Dedifferentiated amniotic fluid mesenchymal stem cell (primary cell): ENCODE data around the gene COPG1.
"Not testable (repeated sequence)": the region's sequence is repeated elsewhere in the genome, so short reads cannot be mapped to it uniquely, and the experiment has no call there.

Experiments
- DNase-seq: peaks from one replicate; pipeline ENCODE4 v3.0.0-alpha.2; 2016; ENCODE audit errors: extremely low spot score

COPG1 gene

DNA sequence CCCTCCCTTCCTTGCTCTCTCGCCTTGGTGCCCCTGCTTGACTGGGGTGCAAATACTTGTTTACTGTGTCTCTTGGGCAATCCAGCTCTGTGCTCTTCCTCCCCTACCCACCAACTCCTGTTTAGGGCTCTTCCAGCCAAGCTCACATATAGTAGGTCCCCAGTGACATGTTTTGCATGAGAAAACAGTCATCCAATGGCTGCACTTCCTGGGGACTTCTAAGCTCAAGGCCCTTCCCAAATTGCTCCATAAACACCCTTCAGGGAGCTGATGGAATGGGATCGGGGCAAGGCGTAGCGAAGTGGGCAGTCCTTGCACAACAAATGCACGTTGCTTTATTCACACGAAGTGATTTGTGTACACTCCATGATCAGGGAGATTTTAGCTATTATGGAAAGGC, 9.4 kb upstream of the COPG1 start:
- no peak for DNase-seq

GRCh38 chr3:129240436-129240835, 9.0 kb upstream of the COPG1 start:
- DNase-seq: no peak

GRCh38 chr3:129245141-129245540, 4.3 kb upstream of the COPG1 start:
- no peak for DNase-seq

DNA sequence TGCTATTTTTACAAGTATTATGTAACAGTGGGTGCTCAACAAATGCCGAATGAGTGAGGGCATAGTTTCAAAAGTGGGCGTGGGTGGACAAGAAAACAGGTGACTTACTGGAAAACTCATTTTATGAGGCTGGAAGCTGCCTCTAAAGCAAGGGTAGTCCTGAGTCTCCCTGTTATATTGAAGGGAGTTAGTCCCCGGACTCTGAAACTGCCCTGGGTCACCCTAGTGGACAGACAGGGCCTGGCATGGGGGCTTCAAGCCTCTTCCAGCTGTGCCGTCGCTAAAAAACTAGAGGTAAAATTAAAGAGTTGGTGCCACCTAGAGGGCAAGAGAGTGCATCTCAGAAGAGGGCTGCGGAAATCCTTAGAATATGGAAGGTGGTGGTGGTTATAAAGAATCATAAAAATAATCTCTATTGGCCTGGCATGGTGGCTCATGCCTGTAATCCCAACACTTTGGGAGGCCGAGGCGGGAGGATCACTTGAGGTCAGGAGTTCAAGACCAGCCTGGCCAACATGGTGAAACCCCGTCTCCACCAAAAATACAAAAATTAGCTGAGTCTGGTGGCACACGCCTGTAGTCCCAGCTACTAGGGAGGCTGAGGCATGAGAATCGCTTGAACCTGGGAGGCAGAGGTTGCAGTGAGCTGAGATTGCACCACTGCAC, 3.6 kb upstream of the COPG1 start:
- peak; percentile 94 for DNase-seq

- DNase-seq: no peak
These were observed 2.8 kb upstream of the COPG1 start for GRCh38 chr3:129246636-129247035.

GRCh38 chr3:129248286-129248979, 973 bp upstream of the COPG1 start:
- no peak for DNase-seq

DNA sequence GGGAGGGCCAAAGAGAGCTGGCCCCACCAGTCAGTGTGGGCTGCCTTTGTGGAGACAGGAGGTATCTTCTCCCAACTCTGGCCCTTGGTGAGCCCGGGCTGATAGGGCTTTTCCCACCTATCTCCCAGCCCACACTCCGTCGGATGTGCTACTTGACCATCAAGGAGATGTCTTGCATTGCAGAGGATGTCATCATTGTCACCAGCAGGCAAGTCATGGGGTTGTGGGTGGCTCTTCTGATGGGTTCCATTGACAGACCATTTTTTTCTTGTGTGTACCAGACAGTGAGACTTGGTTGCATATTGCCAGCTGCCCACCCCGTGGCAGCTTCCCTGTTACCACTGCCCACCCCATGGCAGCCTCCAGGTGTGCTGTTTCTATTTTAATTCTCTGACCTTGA, 3.3 kb downstream of the COPG1 start:
- no peak for DNase-seq

DNA sequence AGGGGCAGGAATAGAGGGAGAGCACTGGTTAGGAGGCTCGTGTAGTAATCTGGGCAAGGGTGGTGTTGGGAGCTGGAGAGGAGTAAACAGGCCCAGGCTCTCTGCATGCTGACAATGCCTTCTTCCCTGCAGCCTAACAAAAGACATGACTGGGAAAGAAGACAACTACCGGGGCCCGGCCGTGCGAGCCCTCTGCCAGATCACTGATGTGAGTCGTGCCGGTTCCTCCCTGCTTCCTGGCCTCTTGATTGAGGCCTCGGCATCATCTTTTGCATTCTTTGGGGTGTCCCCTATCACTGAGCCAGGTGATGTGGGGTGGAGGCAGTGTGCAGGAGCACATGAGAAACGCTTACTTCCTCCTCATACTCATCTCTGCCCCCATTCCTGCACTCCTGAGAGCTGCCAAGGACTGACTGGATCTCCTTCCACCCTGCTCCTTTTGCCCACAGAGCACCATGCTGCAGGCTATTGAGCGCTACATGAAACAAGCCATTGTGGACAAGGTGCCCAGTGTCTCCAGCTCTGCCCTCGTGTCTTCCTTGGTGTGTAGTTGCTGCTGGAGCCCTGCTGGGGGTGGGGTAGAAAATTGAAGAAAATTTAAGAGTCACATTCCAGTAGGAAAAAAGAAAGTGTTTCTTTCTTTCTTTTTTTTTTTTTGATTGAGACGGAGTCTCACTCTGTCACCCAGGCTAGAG, 5.3 kb downstream of the COPG1 start:
- no peak for DNase-seq

DNA sequence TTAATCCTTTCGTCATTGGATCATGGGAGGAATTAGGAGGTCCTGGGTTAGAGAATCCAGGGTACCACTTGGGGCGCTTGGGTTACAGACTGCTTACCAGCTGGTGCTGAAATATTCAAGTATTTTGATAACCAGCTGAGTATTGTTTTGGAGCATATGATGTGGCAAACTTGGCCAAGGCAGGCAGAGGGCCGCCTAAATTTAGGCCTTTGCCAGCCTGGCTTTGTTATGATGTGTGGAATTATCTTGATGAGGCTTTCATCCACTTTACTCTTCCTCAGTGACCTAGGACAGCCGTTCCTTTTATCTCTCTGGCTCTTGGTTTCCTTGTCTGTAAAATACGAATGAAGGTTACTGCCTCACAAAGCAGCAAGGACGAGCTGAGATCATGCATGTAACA, 6.9 kb downstream of the COPG1 start:
- DNase-seq: no peak

GRCh38 chr3:129257609-129258008, 8.2 kb downstream of the COPG1 start:
- DNase-seq: no peak

- DNase-seq: no peak
These were observed 10.4 kb downstream of the COPG1 start for GRCh38 chr3:129259612-129260477.

GRCh38 chr3:129260606-129261005, 11.2 kb downstream of the COPG1 start:
- no peak for DNase-seq

- DNase-seq: no peak
These were observed 12.5 kb downstream of the COPG1 start for GRCh38 chr3:129261894-129262293.

GRCh38 chr3:129263161-129263910, 13.9 kb downstream of the COPG1 start:
- DNase-seq: no peak

GRCh38 chr3:129264994-129265393, 15.6 kb downstream of the COPG1 start:
- DNase-seq: not testable (repeated sequence)

- no peak for DNase-seq
These were observed 17.2 kb downstream of the COPG1 start for GRCh38 chr3:129266651-129267050.

DNA sequence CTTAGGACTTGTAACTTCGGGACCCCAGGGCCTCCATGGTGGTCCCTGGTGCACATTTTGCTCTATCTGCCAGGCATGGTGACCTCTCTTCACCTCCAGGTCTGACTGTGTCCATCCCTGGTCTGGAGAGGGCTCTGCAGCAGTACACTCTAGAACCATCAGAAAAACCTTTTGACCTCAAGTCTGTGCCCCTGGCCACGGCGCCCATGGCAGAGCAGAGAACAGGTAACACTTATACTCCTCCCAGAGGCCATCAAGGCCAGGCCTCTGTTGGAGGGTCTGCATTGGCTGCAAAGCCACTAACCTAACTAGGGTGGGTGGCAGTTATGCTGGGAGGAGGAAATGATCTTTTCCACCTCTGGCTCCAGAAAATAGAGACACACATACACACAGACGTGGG, 19.0 kb downstream of the COPG1 start:
- no peak for DNase-seq

DNA sequence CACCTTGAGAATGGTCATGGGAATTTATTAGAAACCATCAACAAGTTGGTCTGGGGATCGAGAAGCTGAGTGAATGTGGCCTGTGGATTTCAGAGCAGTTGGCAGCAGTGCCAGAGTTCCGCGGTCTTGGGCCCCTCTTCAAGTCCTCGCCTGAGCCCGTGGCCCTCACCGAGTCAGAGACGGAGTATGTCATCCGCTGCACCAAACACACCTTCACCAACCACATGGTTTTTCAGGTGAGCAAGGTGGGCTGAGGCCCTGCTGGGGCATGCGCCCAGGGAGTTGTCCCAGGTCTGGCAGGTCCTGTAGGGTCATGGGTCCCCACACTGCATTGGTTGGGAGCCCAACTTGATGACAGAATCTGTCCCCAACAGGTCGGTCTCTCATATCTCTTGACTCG, 22.3 kb downstream of the COPG1 start:
- DNase-seq: no peak

DNA sequence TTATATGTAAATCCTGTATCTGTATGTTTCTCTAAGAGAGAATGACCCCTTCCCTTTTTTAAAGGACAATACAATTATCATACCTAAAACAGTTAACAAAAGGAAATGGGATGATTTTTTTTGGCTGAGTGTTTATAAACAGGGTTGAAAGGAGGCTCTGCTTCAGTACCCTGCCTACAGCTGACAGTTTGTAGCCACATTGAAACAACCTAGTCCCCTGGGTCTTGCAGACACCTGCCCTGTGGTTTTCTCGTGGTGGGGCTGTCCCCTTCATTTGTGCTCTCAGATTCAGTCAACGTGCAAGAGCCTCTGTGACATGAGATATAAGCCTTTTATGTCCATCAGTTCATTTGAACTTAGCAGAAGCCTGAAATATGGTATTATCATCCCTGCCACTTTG, 27.0 kb downstream of the COPG1 start:
- no peak for DNase-seq

- DNase-seq: no peak
These were observed 28.4 kb downstream of the COPG1 start for GRCh38 chr3:129277829-129278271.

GRCh38 chr3:129278439-129278965, 29.1 kb downstream of the COPG1 start, which contains the start of gene HMCES:
Gene HMCES (plus strand): TSS chr3:129278870. CDS start chr3:129279733, 863 bp downstream.
- peak; percentile 80 for DNase-seq
